ENCODE measurements around the gene MEIS1. TPM values are rescaled to one million over a fixed set of nuclear protein-coding genes. Genes with fewer than 3 reads are reported as not detected.
"Not testable (repeated sequence)": the region's sequence is repeated elsewhere in the genome, so short reads cannot be mapped to it uniquely, and the experiment has no call there.

Gene MEIS1
- not detected for total RNA-seq

- intact Hi-C loops (cut with DNase I, micrococcal nuclease) = loop anchor here (2.0 to 5.0 kb wide), 2 partner anchors 142 to 148 kb away; no protein-coding TSS in a partner anchor
- peaks cover 75% of the 10 kb centered on the region for H3K27me3 Mint-ChIP-seq
- H3K4me3 Mint-ChIP-seq = peak within 1 kb of the TSS; percentile 65
- DNase-seq = peak; percentile 66
- peaks cover 34% of the 10 kb centered on the region for H3K4me1 Mint-ChIP-seq
- H3K27ac Mint-ChIP-seq = no peak within 1 kb of the TSS
- H3K9me3 Mint-ChIP-seq (ENCODE audit: low read depth) = no peaks in the 10 kb centered on the region
- ChIA-PET CTCF (interaction anchor here (0.6 to 1.2 kb wide), 3 partner anchors 11 to 142 kb away, joined by 3 to 6 read pairs (median 4); no protein-coding TSS in a partner anchor), POLR2A (no interaction called here)
- ATAC-seq = peak; percentile 78
- no peaks in the 10 kb centered on the region for H3K36me3 Mint-ChIP-seq (ENCODE audit: low read depth)
Measured at GRCh38 chr2:66434679-66435548, at the start of gene MEIS1. Gene MEIS1 (plus strand): TSS chr2:66435125. CDS start chr2:66435857, 732 bp downstream.

- ChIA-PET CTCF (no interaction called here), POLR2A (no interaction called here)
- Mint-ChIP-seq H3K4me1 (no peaks in the 10 kb centered on the region), H3K27me3 (no peaks in the 10 kb centered on the region), H3K4me3 (no peak overlapping the region), H3K9me3 (ENCODE audit: low read depth) (no peaks in the 10 kb centered on the region), H3K36me3 (ENCODE audit: low read depth) (no peaks in the 10 kb centered on the region), H3K27ac (no peak overlapping the region)
- DNase-seq = no peak
- ATAC-seq = no peak
- intact Hi-C loops (cut with DNase I, micrococcal nuclease) = no loop called here
Measured at GRCh38 chr2:66387016-66387753, 47.7 kb upstream of the MEIS1 start.

GRCh38 chr2:66389651-66390131 lies 45.2 kb upstream of the MEIS1 start:
- ChIA-PET CTCF (no interaction called here), POLR2A (no interaction called here)
- no peak overlapping the region for H3K4me3 Mint-ChIP-seq
- no peaks in the 10 kb centered on the region for H3K27me3 Mint-ChIP-seq
- intact Hi-C loops (cut with DNase I, micrococcal nuclease) = no loop called here
- DNase-seq (no peak), ATAC-seq (no peak)
- no peak overlapping the region for H3K27ac Mint-ChIP-seq
- no peaks in the 10 kb centered on the region for H3K36me3 Mint-ChIP-seq (ENCODE audit: low read depth)
- no peaks in the 10 kb centered on the region for H3K4me1 Mint-ChIP-seq
- H3K9me3 Mint-ChIP-seq (ENCODE audit: low read depth) = no peaks in the 10 kb centered on the region

GRCh38 chr2:66390152-66390551 lies 44.8 kb upstream of the MEIS1 start:
- DNase-seq = no peak
- no peaks in the 10 kb centered on the region for H3K9me3 Mint-ChIP-seq (ENCODE audit: low read depth)
- intact Hi-C loops (cut with DNase I, micrococcal nuclease) = no loop called here
- ChIA-PET POLR2A (no interaction called here), CTCF (no interaction called here)
- H3K27me3 Mint-ChIP-seq = no peaks in the 10 kb centered on the region
- H3K4me1 Mint-ChIP-seq = no peaks in the 10 kb centered on the region
- no peaks in the 10 kb centered on the region for H3K36me3 Mint-ChIP-seq (ENCODE audit: low read depth)
- no peak overlapping the region for H3K4me3 Mint-ChIP-seq
- no peak for ATAC-seq
- H3K27ac Mint-ChIP-seq = no peak overlapping the region

- Mint-ChIP-seq H3K4me1 (no peaks in the 10 kb centered on the region), H3K9me3 (ENCODE audit: low read depth) (no peaks in the 10 kb centered on the region), H3K36me3 (ENCODE audit: low read depth) (no peaks in the 10 kb centered on the region), H3K4me3 (no peak overlapping the region), H3K27ac (no peak overlapping the region), H3K27me3 (no peaks in the 10 kb centered on the region)
- DNase-seq (no peak), ATAC-seq (no peak)
- intact Hi-C loops (cut with DNase I, micrococcal nuclease) = no loop called here
- ChIA-PET CTCF (no interaction called here), POLR2A (no interaction called here)
Measured at GRCh38 chr2:66390811-66391210, 44.1 kb upstream of the MEIS1 start.

- intact Hi-C loops (cut with DNase I, micrococcal nuclease); CTCF ChIA-PET; H3K4me1 Mint-ChIP-seq; H3K4me3 Mint-ChIP-seq; POLR2A ChIA-PET; H3K36me3 Mint-ChIP-seq (ENCODE audit: low read depth); DNase-seq; H3K27ac Mint-ChIP-seq; H3K27me3 Mint-ChIP-seq; H3K9me3 Mint-ChIP-seq (ENCODE audit: low read depth); ATAC-seq: not testable (repeated sequence)
Measured at GRCh38 chr2:66391240-66391639, 43.7 kb upstream of the MEIS1 start.

GRCh38 chr2:66405473-66405872 lies 29.5 kb upstream of the MEIS1 start:
- CTCF ChIA-PET = no interaction called here
- Mint-ChIP-seq H3K9me3 (ENCODE audit: low read depth) (peaks cover 3% of the 10 kb centered on the region), H3K27me3 (no peaks in the 10 kb centered on the region), H3K36me3 (ENCODE audit: low read depth) (no peaks in the 10 kb centered on the region), H3K4me1 (no peaks in the 10 kb centered on the region), H3K4me3 (no peak overlapping the region), H3K27ac (no peak overlapping the region)
- ATAC-seq (no peak), DNase-seq (no peak)
- POLR2A ChIA-PET = no interaction called here
- intact Hi-C loops (cut with DNase I, micrococcal nuclease) = no loop called here

GRCh38 chr2:66408905-66409304 lies 26.0 kb upstream of the MEIS1 start:
- intact Hi-C loops (cut with DNase I, micrococcal nuclease) = no loop called here
- H3K36me3 Mint-ChIP-seq (ENCODE audit: low read depth) = no peaks in the 10 kb centered on the region
- POLR2A ChIA-PET = no interaction called here
- no peak overlapping the region for H3K27ac Mint-ChIP-seq
- DNase-seq (no peak), ATAC-seq (no peak)
- no peaks in the 10 kb centered on the region for H3K4me1 Mint-ChIP-seq
- CTCF ChIA-PET = no interaction called here
- H3K9me3 Mint-ChIP-seq (ENCODE audit: low read depth) = no peaks in the 10 kb centered on the region
- H3K4me3 Mint-ChIP-seq = no peak overlapping the region
- H3K27me3 Mint-ChIP-seq = peaks cover 3% of the 10 kb centered on the region

GRCh38 chr2:66412874-66413273 lies 22.1 kb upstream of the MEIS1 start:
- no peaks in the 10 kb centered on the region for H3K4me1 Mint-ChIP-seq
- H3K27ac Mint-ChIP-seq = no peak overlapping the region
- ChIA-PET CTCF (no interaction called here), POLR2A (no interaction called here)
- H3K36me3 Mint-ChIP-seq (ENCODE audit: low read depth) = no peaks in the 10 kb centered on the region
- ATAC-seq (no peak), DNase-seq (no peak)
- no peaks in the 10 kb centered on the region for H3K9me3 Mint-ChIP-seq (ENCODE audit: low read depth)
- intact Hi-C loops (cut with DNase I, micrococcal nuclease) = no loop called here
- H3K4me3 Mint-ChIP-seq = no peak overlapping the region
- H3K27me3 Mint-ChIP-seq = peaks cover 3% of the 10 kb centered on the region

GRCh38 chr2:66414896-66415295 lies 20.0 kb upstream of the MEIS1 start:
- DNase-seq = no peak
- H3K4me3 Mint-ChIP-seq = no peak overlapping the region
- no peak overlapping the region for H3K27ac Mint-ChIP-seq
- H3K27me3 Mint-ChIP-seq = peaks cover 3% of the 10 kb centered on the region
- ATAC-seq = no peak
- no peaks in the 10 kb centered on the region for H3K36me3 Mint-ChIP-seq (ENCODE audit: low read depth)
- no peaks in the 10 kb centered on the region for H3K9me3 Mint-ChIP-seq (ENCODE audit: low read depth)
- POLR2A ChIA-PET = no interaction called here
- intact Hi-C loops (cut with DNase I, micrococcal nuclease) = no loop called here
- CTCF ChIA-PET = no interaction called here
- H3K4me1 Mint-ChIP-seq = no peaks in the 10 kb centered on the region

- intact Hi-C loops (cut with DNase I, micrococcal nuclease) = no loop called here
- Mint-ChIP-seq H3K4me3 (no peak overlapping the region), H3K9me3 (ENCODE audit: low read depth) (no peaks in the 10 kb centered on the region), H3K4me1 (no peaks in the 10 kb centered on the region), H3K27ac (no peak overlapping the region), H3K27me3 (peaks cover 1% of the 10 kb centered on the region), H3K36me3 (ENCODE audit: low read depth) (no peaks in the 10 kb centered on the region)
- CTCF ChIA-PET = no interaction called here
- ATAC-seq (no peak), DNase-seq (no peak)
- POLR2A ChIA-PET = no interaction called here
Measured at GRCh38 chr2:66418381-66418780, 16.5 kb upstream of the MEIS1 start.

- H3K36me3 Mint-ChIP-seq (ENCODE audit: low read depth) = no peaks in the 10 kb centered on the region
- H3K4me3 Mint-ChIP-seq = no peak overlapping the region
- no peaks in the 10 kb centered on the region for H3K9me3 Mint-ChIP-seq (ENCODE audit: low read depth)
- DNase-seq = no peak
- ATAC-seq = no peak
- CTCF ChIA-PET = no interaction called here
- POLR2A ChIA-PET = no interaction called here
- peaks cover 16% of the 10 kb centered on the region for H3K27me3 Mint-ChIP-seq
- H3K27ac Mint-ChIP-seq = no peak overlapping the region
- no peaks in the 10 kb centered on the region for H3K4me1 Mint-ChIP-seq
- intact Hi-C loops (cut with DNase I, micrococcal nuclease) = loop anchor here (10.0 kb wide), 2 partner anchors 777 to 1423 kb away; no protein-coding TSS in a partner anchor
Measured at GRCh38 chr2:66421612-66422011, 13.3 kb upstream of the MEIS1 start.

All from activated CD4-positive, alpha-beta T cell treated with anti-CD3 and anti-CD28 coated beads for 36 hours (primary cell).